Measurements from ENCODE around the gene KMT2D.

DNA sequence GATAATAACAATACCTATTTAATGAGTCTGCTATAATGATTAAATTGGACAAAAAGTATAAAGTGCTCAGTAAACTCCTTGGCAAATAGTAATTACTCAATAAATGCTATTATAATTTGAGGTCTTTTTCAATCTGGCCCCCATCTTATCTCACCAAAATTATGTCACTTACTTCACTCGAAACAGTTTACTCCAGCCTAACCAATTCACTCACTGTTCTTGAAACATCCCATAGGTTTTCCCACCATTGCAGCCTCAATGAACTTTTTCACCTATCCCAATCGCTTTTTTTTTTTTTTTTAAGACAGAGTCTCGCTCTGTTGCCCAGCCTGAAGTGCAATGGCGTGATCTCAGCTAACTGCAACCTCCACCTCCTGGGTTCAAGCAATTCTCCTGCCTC is 24.6 kb downstream of the KMT2D start:
- TF ChIP-seq, protein P1, sequence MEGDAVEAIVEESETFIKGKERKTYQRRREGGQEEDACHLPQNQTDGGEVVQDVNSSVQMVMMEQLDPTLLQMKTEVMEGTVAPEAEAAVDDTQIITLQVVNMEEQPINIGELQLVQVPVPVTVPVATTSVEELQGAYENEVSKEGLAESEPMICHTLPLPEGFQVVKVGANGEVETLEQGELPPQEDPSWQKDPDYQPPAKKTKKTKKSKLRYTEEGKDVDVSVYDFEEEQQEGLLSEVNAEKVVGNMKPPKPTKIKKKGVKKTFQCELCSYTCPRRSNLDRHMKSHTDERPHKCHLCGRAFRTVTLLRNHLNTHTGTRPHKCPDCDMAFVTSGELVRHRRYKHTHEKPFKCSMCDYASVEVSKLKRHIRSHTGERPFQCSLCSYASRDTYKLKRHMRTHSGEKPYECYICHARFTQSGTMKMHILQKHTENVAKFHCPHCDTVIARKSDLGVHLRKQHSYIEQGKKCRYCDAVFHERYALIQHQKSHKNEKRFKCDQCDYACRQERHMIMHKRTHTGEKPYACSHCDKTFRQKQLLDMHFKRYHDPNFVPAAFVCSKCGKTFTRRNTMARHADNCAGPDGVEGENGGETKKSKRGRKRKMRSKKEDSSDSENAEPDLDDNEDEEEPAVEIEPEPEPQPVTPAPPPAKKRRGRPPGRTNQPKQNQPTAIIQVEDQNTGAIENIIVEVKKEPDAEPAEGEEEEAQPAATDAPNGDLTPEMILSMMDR (IDR thresholded peaks at IDR 0.05) = no peak
- TF ChIP-seq POLR2A (IDR thresholded peaks at IDR 0.05) = no peak

All from testis (tissue), 2 donors.